Measurements from ENCODE around the gene SLC25A23. TPM values are rescaled to one million over a fixed set of nuclear protein-coding genes. Genes with fewer than 3 reads are reported as not detected.

Gene SLC25A23
- total and polyA plus RNA-seq, 2 of the 8 experiments (the other 6 are each of a cell fraction or from before 2014, with no cell fraction given), result 18.0 to 48.1 TPM

- TF ChIP-seq TAF1 (IDR thresholded peaks at IDR 0.05; ENCODE audit: low read depth, low read length) (no peak; the same call in 1 of the 2 replicates), SP2 (IDR thresholded peaks at IDR 0.05; ENCODE audit: low read length) (peak; percentile 94), EGR1 (IDR thresholded peaks at IDR 0.05; ENCODE audit: borderline replicate concordance, low read depth, low read length) (peak; percentile 75; the same call in 1 of the 2 replicates), SUZ12 (IDR thresholded peaks at IDR 0.05; ENCODE audit: low read length) (no peak), SIN3A (conservative IDR thresholded peaks at IDR 0.05 in 1 of 2, IDR thresholded peaks at IDR 0.05 in 1 of 2; ENCODE audit: low read depth in 1 of 2, low read length in 2 of 2) (no peak), YY1 (IDR thresholded peaks at IDR 0.05; ENCODE audit: low read depth, low read length) (peak; percentile 38; the same call in 1 of the 2 replicates), TEAD4 (IDR thresholded peaks at IDR 0.05; ENCODE audit: low read depth, low read length) (no peak), FOSL1 (IDR thresholded peaks at IDR 0.05; ENCODE audit: insufficient read depth, low read depth, low read length) (no peak), POLR2A (IDR thresholded peaks at IDR 0.05; ENCODE audit: control extremely low read depth in 1 of 2, low read depth in 2 of 2, low read length in 2 of 2) (no peak; a peak in 1 of 3 replicates), JUN (IDR thresholded peaks at IDR 0.05; ENCODE audit: low read depth, low read length) (no peak), BACH1 (IDR thresholded peaks at IDR 0.05; ENCODE audit: low read length) (no peak), CEBPB (IDR thresholded peaks at IDR 0.05; ENCODE audit: low read depth, low read length) (no peak), TAF7 (optimal IDR thresholded peaks at IDR 0.05; ENCODE audit: borderline replicate concordance, low read depth, low read length) (no peak), CTCF (IDR thresholded peaks at IDR 0.05; ENCODE audit: control extremely low read depth in 1 of 3, insufficient read depth in 1 of 3, low read depth in 1 of 3, low read length in 3 of 3) (no peak), CHD1 (IDR thresholded peaks at IDR 0.05; ENCODE audit: low read depth, low read length) (no peak), HDAC2 (IDR thresholded peaks at IDR 0.05; ENCODE audit: borderline replicate concordance in 1 of 2, low read depth in 2 of 2, low read length in 2 of 2) (peak in 1 of 2 experiments; percentile 81; a peak in 2 of 4 replicates), KDM4A (IDR thresholded peaks at IDR 0.05; ENCODE audit: low read depth, low read length, severe bottlenecking) (no peak), TCF12 (IDR thresholded peaks at IDR 0.05; ENCODE audit: low read depth, low read length) (0 out of 2 replicates have a peak, but pooled peaks have one; percentile 59), GTF2F1 (IDR thresholded peaks at IDR 0.05; ENCODE audit: borderline replicate concordance, low read depth, low read length) (peak; percentile 47; the same call in 1 of the 2 replicates), SP1 (IDR thresholded peaks at IDR 0.05; ENCODE audit: low read depth, low read length) (peak; percentile 98), ATF3 (IDR thresholded peaks at IDR 0.05; ENCODE audit: insufficient read depth, low read depth, low read length) (no peak), JUND (IDR thresholded peaks at IDR 0.05; ENCODE audit: low read length) (no peak)
These were observed 34.5 kb downstream of the SLC25A23 start (continued) for GRCh38 chr19:6424939-6425731.
